ENCODE measurements around the gene ABCC10.

- TF ChIP-seq CTCF (IDR thresholded peaks at IDR 0.05) (no peak), POLR2A (IDR thresholded peaks at IDR 0.05) (no peak)
Measured at GRCh38 chr6:43468240-43468639, 40.9 kb downstream of the ABCC10 start.

Measured in Peyer's patch (tissue), 4 donors.